H1 (cell line): Measurements from ENCODE around the gene RER1. TPM values are rescaled to one million over a fixed set of nuclear protein-coding genes. Genes with fewer than 3 reads are reported as not detected.

Source experiments
- CTCF ChIA-PET: fragments of 300-600 bp; sonication (Branson Sonifier 250); formaldehyde crosslinking; loops from one replicate; lab custom pipeline; 2021; ENCODE audit not compliant: partially characterized antibody; lab: Charles Lee
- POLR2A ChIA-PET: fragments of 300-600 bp; sonication (Branson Sonifier 250); formaldehyde crosslinking; loops from one replicate; lab custom pipeline; 2021; ENCODE audit warnings: inconsistent platforms; ENCODE audit not compliant: partially characterized antibody; lab: Charles Lee
- DNase-seq, 2 experiments: peaks; one replicate each; pipeline versions ENCODE4 v3.0.0 to v3.0.0-alpha.2; 2010 to 2022; ENCODE audit warnings: low spot score in 2 of 2, low read depth in 1 of 2, mixed read lengths in 1 of 2
- FAIRE-seq: peaks from 2 replicates; lab custom pipeline; 2011; peaks lifted over from hg19 to GRCh38; lab: Jason Lieb, UNC
- H2AFZ ChIP-seq: 2 replicates; pipeline ENCODE4 v1.8.1; 2012; ENCODE audit warnings: low read length, inconsistent platforms
- H2AK5ac ChIP-seq: 2 replicates; pipeline ENCODE4 v1.6.1; 2013; ENCODE audit warnings: low read depth, low read length
- H2BK120ac ChIP-seq: replicated peaks from 2 replicates; pipeline ENCODE3; 2013; ENCODE audit warnings: low read depth, low read length, inconsistent platforms
- H2BK12ac ChIP-seq: 2 replicates; pipeline ENCODE4 v1.6.1; 2013; ENCODE audit warnings: low read depth, low read length
- H2BK15ac ChIP-seq: 2 replicates; pipeline ENCODE4 v1.6.1; 2013; ENCODE audit warnings: low read length
- H2BK20ac ChIP-seq: 2 replicates; pipeline ENCODE4 v1.6.1; 2013; ENCODE audit warnings: low read length
- H2BK5ac ChIP-seq: 2 replicates; pipeline ENCODE4 v1.6.1; 2013; ENCODE audit warnings: low read depth, low read length
- H3K14ac ChIP-seq: 2 replicates; pipeline ENCODE4 v1.6.1; 2013; ENCODE audit warnings: inconsistent platforms; ENCODE audit not compliant: insufficient read length
- H3K18ac ChIP-seq: 2 replicates; pipeline ENCODE4 v1.6.1; 2013; ENCODE audit warnings: low read length; ENCODE audit errors: extremely low read depth
- H3K23ac ChIP-seq: 2 replicates; pipeline ENCODE4 v1.6.1; 2013; ENCODE audit warnings: inconsistent platforms; ENCODE audit not compliant: insufficient read length
- H3K23me2 ChIP-seq: 2 replicates; pipeline ENCODE4 v1.6.1; 2013; ENCODE audit warnings: low read depth, low read length
- H3K27ac ChIP-seq: 2 replicates; pipeline ENCODE4 v1.6.1; 2011; ENCODE audit warnings: low read depth, low read length, inconsistent platforms
- H3K27me3 ChIP-seq, 4 experiments: replicated peaks in 1 of 4; 1 replicate in 1 of 4; 2 replicates in 3 of 4; pipeline versions ENCODE4 v1.6.1 to v1.8.1; 2011 to 2013; ENCODE audit warnings: low read length in 3 of 4, mild to moderate bottlenecking in 3 of 4, inconsistent platforms in 2 of 4, mixed read lengths in 2 of 4, moderate library complexity in 1 of 4; ENCODE audit not compliant: control insufficient read depth in 3 of 4, insufficient read depth in 3 of 4; ENCODE audit errors: extremely low read depth in 1 of 4
- H3K36me3 ChIP-seq, 4 experiments: 2 replicates each; pipeline versions ENCODE4 v1.6.1 to v1.8.1; 2011 to 2013; ENCODE audit warnings: mild to moderate bottlenecking in 4 of 4, low read length in 3 of 4, moderate library complexity in 2 of 4, control low read depth in 1 of 4, inconsistent platforms in 1 of 4; ENCODE audit not compliant: insufficient read depth in 4 of 4, control insufficient read depth in 2 of 4
- H3K4ac ChIP-seq: replicated peaks from 2 replicates; pipeline ENCODE3; 2013; ENCODE audit warnings: low read length, low read depth, mixed read lengths, inconsistent platforms; ENCODE audit not compliant: insufficient read length
- H3K4me1 ChIP-seq, 4 experiments: replicated peaks in 1 of 4; 1 replicate in 1 of 4; 2 replicates in 3 of 4; pipeline versions ENCODE4 v1.6.1 to v1.8.1; 2011 to 2013; ENCODE audit warnings: low read length in 3 of 4, inconsistent platforms in 2 of 4, mixed read lengths in 1 of 4; ENCODE audit not compliant: insufficient read depth in 4 of 4, control insufficient read depth in 3 of 4
- H3K4me2 ChIP-seq, 2 experiments: 2 replicates each; pipeline versions ENCODE4 v1.6.1 to v1.8.1; 2011 to 2013; ENCODE audit warnings: low read depth in 2 of 2, low read length in 2 of 2, control low read depth in 1 of 2, inconsistent platforms in 1 of 2, mild to moderate bottlenecking in 1 of 2; ENCODE audit not compliant: insufficient read depth in 1 of 2
- H3K4me3 ChIP-seq, 4 experiments: fragments of 200-600, 300-600 bp in 1 of 4; sonication (generic), shearing (Covaris generic), sonication (Bioruptor Twin) in 1 of 4; 2 replicates each; pipeline versions ENCODE4 v1.5.1 to v1.8.1; 2011 to 2016; ENCODE audit warnings: low read length in 4 of 4, low read depth in 3 of 4, control low read depth in 2 of 4, inconsistent platforms in 2 of 4, mild to moderate bottlenecking in 2 of 4, mixed read lengths in 1 of 4, moderate library complexity in 1 of 4; ENCODE audit not compliant: insufficient read depth in 2 of 4; ENCODE audit errors: extremely low read depth in 1 of 4
- H3K56ac ChIP-seq: replicated peaks from 2 replicates; pipeline ENCODE3; 2013; ENCODE audit warnings: low read depth, mild to moderate bottlenecking, mixed read lengths, low read length, inconsistent platforms; ENCODE audit not compliant: insufficient read length
- H3K79me1 ChIP-seq: 2 replicates; pipeline ENCODE4 v1.6.1; 2013; ENCODE audit warnings: low read depth, low read length, control low read depth
- H3K79me2 ChIP-seq, 2 experiments: 2 replicates each; pipeline versions ENCODE4 v1.6.1 to v1.8.1; 2012 to 2013; ENCODE audit warnings: low read length in 2 of 2, mild to moderate bottlenecking in 2 of 2, inconsistent platforms in 1 of 2; ENCODE audit not compliant: insufficient read depth in 2 of 2, control insufficient read depth in 1 of 2
- H3K9ac ChIP-seq, 4 experiments: replicated peaks in 1 of 4; 1 replicate in 1 of 4; 2 replicates in 3 of 4; pipeline versions ENCODE4 v1.6.1 to v1.8.1; 2011 to 2013; ENCODE audit warnings: low read depth in 3 of 4, low read length in 3 of 4, control low read depth in 2 of 4, mild to moderate bottlenecking in 2 of 4, moderate library complexity in 2 of 4, inconsistent platforms in 1 of 4; ENCODE audit errors: extremely low read depth in 1 of 4
- H3K9me3 ChIP-seq, 2 experiments: 2 replicates each; pipeline versions ENCODE4 v1.6.1 to v1.8.1; 2012 to 2013; ENCODE audit warnings: mild to moderate bottlenecking in 2 of 2, moderate library complexity in 2 of 2, control low read depth in 1 of 2, inconsistent platforms in 1 of 2, low read depth in 1 of 2, low read length in 1 of 2, mixed read lengths in 1 of 2; ENCODE audit not compliant: insufficient read depth in 2 of 2
- H4K20me1 ChIP-seq, 2 experiments: replicated peaks in 1 of 2; 2 replicates each; pipeline versions ENCODE3 to v1.8.1; 2011 to 2013; ENCODE audit warnings: inconsistent platforms in 2 of 2, low read length in 2 of 2, mild to moderate bottlenecking in 1 of 2; ENCODE audit not compliant: insufficient read depth in 2 of 2, control insufficient read depth in 1 of 2
- H4K5ac ChIP-seq: 2 replicates; pipeline ENCODE4 v1.6.1; 2013; ENCODE audit warnings: low read length, low read depth, mixed read lengths, inconsistent platforms; ENCODE audit not compliant: insufficient read length
- H4K8ac ChIP-seq: 2 replicates; pipeline ENCODE4 v1.8.0; 2013; ENCODE audit warnings: mild to moderate bottlenecking, moderate library complexity, low read length, inconsistent platforms; ENCODE audit not compliant: insufficient read depth; ENCODE audit errors: extremely low read depth
- H4K91ac ChIP-seq: replicated peaks from 2 replicates; pipeline ENCODE3; 2013; ENCODE audit warnings: low read length, mixed read lengths, inconsistent platforms; ENCODE audit not compliant: insufficient read length
- ATF2 ChIP-seq: IDR thresholded peaks from 2 replicates; pipeline ENCODE4 v1.6.1; 2012; ENCODE audit warnings: low read length, inconsistent platforms
- CBX8 ChIP-seq: fragments of 300-800, 300-1000 bp; sonication (generic); IDR thresholded peaks from 2 replicates; pipeline ENCODE4 v1.7.1; 2016; ENCODE audit warnings: low read depth, low read length, borderline replicate concordance
- CHD1 ChIP-seq: IDR thresholded peaks from 2 replicates; pipeline ENCODE4 v1.6.1; 2012; ENCODE audit warnings: low read depth, low read length, improper control_type of control experiment
- MAFK ChIP-seq: IDR thresholded peaks from 2 replicates; pipeline ENCODE4 v1.6.1; 2012; ENCODE audit warnings: low read depth, mild to moderate bottlenecking, improper control_type of control experiment, low read length
- RBBP5 ChIP-seq: IDR thresholded peaks from 2 replicates; pipeline ENCODE4 v1.7.1; 2012; ENCODE audit warnings: low read depth, mild to moderate bottlenecking, inconsistent platforms, low read length, moderate library complexity, borderline replicate concordance
- SAP30 ChIP-seq: fragments of 300-600 bp; sonication (generic); IDR thresholded peaks from 2 replicates; pipeline ENCODE4 v1.7.1; 2012; ENCODE audit warnings: low read length, moderate library complexity, mild to moderate bottlenecking, inconsistent platforms; ENCODE audit not compliant: insufficient read depth, insufficient replicate concordance
- SRF ChIP-seq: IDR thresholded peaks from 2 replicates; pipeline ENCODE4 v1.6.1; 2011; ENCODE audit warnings: mild to moderate bottlenecking, low read depth, low read length, moderate library complexity
- SUZ12 ChIP-seq: fragments of 200-600 bp; sonication (generic); IDR thresholded peaks from 2 replicates; pipeline ENCODE4 v1.6.1; 2012; ENCODE audit warnings: mild to moderate bottlenecking, inconsistent platforms, low read length, moderate library complexity, mixed read lengths
- TAF1 ChIP-seq: IDR thresholded peaks from 2 replicates; pipeline ENCODE4 v1.6.1; 2011; ENCODE audit warnings: mild to moderate bottlenecking, low read depth, low read length
- TCF12 ChIP-seq: IDR thresholded peaks from 2 replicates; pipeline ENCODE4 v1.6.1; 2011; ENCODE audit warnings: low read depth, mild to moderate bottlenecking, low read length
- WGBS, 2 experiments: shearing (Covaris generic) in 1 of 2; methylation state at CpG; one replicate each; pipeline versions ENCODE4 v1.1.6 to v1.1.7; 2013 to 2015; ENCODE audit warnings: low lambda C conversion rate in 2 of 2, mixed read lengths in 2 of 2, inconsistent platforms in 1 of 2, low coverage in 1 of 2, missing lambda C conversion rate in 1 of 2; ENCODE audit not compliant: insufficient replicate concordance in 2 of 2, insufficient coverage in 1 of 2, insufficient read length in 1 of 2; ENCODE audit errors: extremely low coverage in 1 of 2, missing lambda C conversion rate in 1 of 2; 5-methylcytosine and 5-hydroxymethylcytosine counted together
- polyA plus RNA-seq, 7 experiments: library from polyadenylated mRNA; depleted of rRNA in 3 of 7; stranded (reverse) in 5 of 7; unstranded in 2 of 7; fragments of >200 nt in 5 of 7; fragments of 200-250 nt in 2 of 7; gene quantifications; 1 replicate in 5 of 7; 2 replicates in 1 of 7; 4 replicates in 1 of 7; pipeline versions ENCODE4 v1.2.1 to v1.2.3, GENCODE V29; 2011 to 2013; ENCODE audit warnings: missing spikeins in 2 of 7, mixed read lengths in 2 of 7
- total RNA-seq: library from RNA; stranded (reverse); fragmentation: NEBNext Ultra II Directional; extraction: Animal tissue kit (Norgen Biotek cat#: 25700); gene quantifications from 2 replicates; pipeline ENCODE4 v1.2.1, GENCODE V29; 2021
- TF ChIP-seq, protein P1 (sequence below): IDR thresholded peaks from 2 replicates; pipeline ENCODE4 v1.6.1; 2012; ENCODE audit warnings: inconsistent platforms

RER1 gene
- total and polyA plus RNA-seq, 2 of the 8 experiments (the other 6 are each of a cell fraction or from before 2014, with no cell fraction given), result 102 to 134 TPM

DNA sequence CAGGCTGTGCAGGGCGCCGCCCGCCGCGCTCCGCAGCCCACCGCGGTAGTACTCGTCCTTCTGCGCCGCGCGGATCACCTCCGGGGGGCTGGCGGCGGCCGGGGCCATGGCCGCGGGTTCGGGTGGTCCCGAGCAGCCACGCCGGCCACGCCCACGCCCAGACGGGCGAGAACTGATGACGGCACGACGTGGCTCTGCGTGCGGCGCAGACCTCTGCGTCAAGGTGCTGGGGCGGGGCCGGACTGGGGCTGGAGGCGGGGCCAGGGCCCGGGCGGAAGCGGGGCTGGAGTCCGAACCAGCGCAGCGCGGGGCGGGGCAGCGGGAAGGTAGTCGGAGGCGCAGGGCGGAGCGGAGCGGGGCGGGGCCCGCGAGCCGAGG, 20.7 kb downstream of the RER1 start, which contains the start of gene PEX10:
Gene PEX10 (minus strand): TSS at position 170 of the 378 bp plus-strand sequence. CDS start 62 bp downstream, at position 108.
- Histone ChIP-seq H3K23ac (no peak within 1 kb of the TSS), H4K91ac (peak within 1 kb of the TSS; percentile 97), H2BK15ac (peak within 1 kb of the TSS; percentile 81; the same call in 1 of the 2 replicates), H3K79me2 (peaks cover 0 to 6% of the 10 kb centered on the region in 2 experiments; a peak in 1 of 4 replicates), H3K4me3 (peak within 1 kb of the TSS; percentile 60 to 92 (median 88)), H3K9me3 (no peaks in the 10 kb centered on the region), H3K4me2 (peak within 1 kb of the TSS; percentile 75 to 91), H2BK120ac (no peak within 1 kb of the TSS), H2AFZ (no peak within 1 kb of the TSS; the same call in 1 of the 2 replicates), H3K27me3 (no peaks in the 10 kb centered on the region), H3K23me2 (peaks cover 15% of the 10 kb centered on the region), H3K56ac (no peak within 1 kb of the TSS), H4K8ac (peak within 1 kb of the TSS; percentile 95), H3K9ac (peak within 1 kb of the TSS; percentile 39 to 97 (median 85)), H3K4ac (peak within 1 kb of the TSS; percentile 96), H2BK5ac (peak within 1 kb of the TSS; percentile 78), H2AK5ac (peak within 1 kb of the TSS; percentile 75; the same call in 1 of the 2 replicates), H2BK20ac (no peak within 1 kb of the TSS), H3K4me1 (peaks cover 0 to 14% (median 11%) of the 10 kb centered on the region in 4 experiments; a peak in 5 of 7 replicates), H3K27ac (peak within 1 kb of the TSS; percentile 63; the same call in 1 of the 2 replicates), H2BK12ac (no peak within 1 kb of the TSS; the same call in 1 of the 2 replicates), H4K5ac (peak within 1 kb of the TSS; percentile 98), H3K18ac (peak within 1 kb of the TSS; percentile 97), H3K79me1 (no peaks in the 10 kb centered on the region), H3K14ac (no peak within 1 kb of the TSS), H4K20me1 (peaks cover 0 to 8% of the 10 kb centered on the region in 2 experiments), H3K36me3 (peaks cover 2 to 10% (median 7%) of the 10 kb centered on the region in 4 experiments; a peak in 5 of 8 replicates)
- ChIA-PET CTCF (interaction anchor here (0.9 to 1.8 kb wide), 4 partner anchors 10 to 135 kb away, joined by 3 to 7 read pairs (median 4); no protein-coding TSS in a partner anchor), POLR2A (interaction anchor here (0.8 to 3.6 kb wide), 6 partner anchors 10 to 111 kb away, joined by 3 to 13 read pairs (median 3); no protein-coding TSS in a partner anchor)
- 6% methylated on average over 21 of the region's 55 CpGs; no CpG with 5 or more reads in 1 of the 2 experiments for WGBS, 2 experiments
- FAIRE-seq (no peak), DNase-seq (peak; percentile 81 to 99)
- TF ChIP-seq TAF1 (peak; percentile 15; the same call in 1 of the 2 replicates), RBBP5 (peak; percentile 92), SRF (peak; percentile 81), SUZ12 (no peak), MAFK (no peak), SAP30 (no peak), CBX8 (no peak), ATF2 (no peak), TCF12 (no peak), CHD1 (no peak)
- TF ChIP-seq, protein P1, sequence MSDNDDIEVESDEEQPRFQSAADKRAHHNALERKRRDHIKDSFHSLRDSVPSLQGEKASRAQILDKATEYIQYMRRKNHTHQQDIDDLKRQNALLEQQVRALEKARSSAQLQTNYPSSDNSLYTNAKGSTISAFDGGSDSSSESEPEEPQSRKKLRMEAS, result peak; percentile 64; the same call in 1 of the 2 replicates
